Measurements from ENCODE around the gene NDUFB10.
A peak's percentile ranks its signal among the peaks of the same experiment; 100 is the strongest.

DNA sequence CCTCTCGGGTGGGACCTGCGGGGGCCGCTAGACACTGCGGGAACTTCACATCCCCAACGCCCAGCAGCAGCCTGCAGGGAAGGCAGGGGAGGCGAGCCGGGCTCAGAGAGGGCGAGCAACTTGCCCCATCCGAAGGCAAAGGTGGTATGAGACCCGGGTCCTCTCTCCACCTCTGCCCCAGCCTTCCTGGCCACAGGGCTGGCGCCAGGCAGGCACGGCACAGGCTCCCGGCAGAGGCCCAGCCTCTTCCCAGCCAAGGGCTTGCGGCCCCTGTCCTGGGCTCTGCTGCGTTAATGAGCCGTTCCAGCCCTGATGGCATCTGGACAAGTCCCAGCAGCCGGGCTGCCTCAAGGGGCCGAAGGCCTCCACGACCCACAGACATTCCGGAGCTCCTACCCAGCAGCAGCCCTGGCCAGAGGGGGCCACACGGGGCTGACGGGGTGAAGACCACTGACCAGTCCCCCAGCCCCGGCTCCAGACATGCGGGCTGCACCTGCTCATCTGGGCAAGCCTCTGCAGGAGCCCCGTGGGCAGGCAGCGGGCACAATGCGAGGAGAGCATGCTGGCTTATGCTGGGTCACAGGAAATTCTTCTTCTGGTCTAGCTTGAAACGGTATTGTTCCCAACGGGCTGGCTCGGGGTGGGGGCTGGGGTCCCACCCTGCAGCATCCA is 39.9 kb upstream of the NDUFB10 start:
- TF ChIP-seq RCOR1 (IDR thresholded peaks at IDR 0.05; ENCODE audit: low read length): 0 out of 2 replicates have a peak, but pooled peaks have one; percentile 28
- TF ChIP-seq CTCF (IDR thresholded peaks at IDR 0.05): no peak
